ENCODE results near the gene EEPD1.
A peak's percentile ranks its signal among the peaks of the same experiment; 100 is the strongest.
"Not testable (repeated sequence)": the region's sequence is repeated elsewhere in the genome, so short reads cannot be mapped to it uniquely, and the experiment has no call there.

The EEPD1 gene

DNA sequence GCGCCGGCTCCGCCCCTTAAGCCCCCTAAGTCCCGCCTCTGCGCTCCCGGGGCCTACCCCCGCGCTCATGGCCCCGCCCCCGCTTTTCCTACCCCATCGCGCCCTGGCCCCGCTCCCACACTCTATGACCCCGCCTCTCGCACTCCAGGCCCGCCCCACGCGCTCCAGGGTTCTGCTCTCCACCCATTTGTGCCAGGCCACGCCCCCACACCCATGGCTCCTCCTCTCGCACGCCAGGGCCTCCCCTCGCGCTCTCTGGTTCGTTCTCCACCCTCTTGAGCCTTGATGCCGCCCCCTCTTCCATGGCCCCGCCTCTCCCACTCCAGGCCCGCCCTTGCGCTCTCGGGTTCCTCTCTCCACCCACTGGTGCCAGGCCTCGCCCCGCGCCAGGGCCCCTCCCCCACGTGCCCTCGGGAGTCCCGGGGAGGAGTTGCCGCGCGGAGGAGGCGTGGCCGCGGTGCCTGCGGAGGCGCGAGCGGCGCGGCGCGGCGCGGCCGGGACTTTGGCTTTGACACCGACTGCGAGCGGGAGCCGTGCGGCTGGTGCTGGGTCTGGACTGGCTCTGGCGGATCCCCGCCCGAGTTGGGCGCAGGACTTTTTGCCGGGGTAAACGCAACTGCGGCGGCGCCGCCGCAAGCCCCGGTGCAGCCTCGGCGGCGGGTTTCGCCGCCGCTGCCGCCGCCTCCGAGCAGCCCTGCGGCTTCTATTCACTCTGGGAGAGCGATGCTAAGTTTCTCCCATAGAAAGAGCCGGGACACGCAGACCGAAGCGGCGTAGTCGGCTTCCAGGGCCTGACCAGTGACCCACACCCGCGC lies at the start of gene EEPD1:
Gene EEPD1 (plus strand): TSS at position 499 of the 815 bp plus-strand sequence. CDS start 1,071 bp downstream, outside the sequence.
- DNase-seq = peak; percentile 98

DNA sequence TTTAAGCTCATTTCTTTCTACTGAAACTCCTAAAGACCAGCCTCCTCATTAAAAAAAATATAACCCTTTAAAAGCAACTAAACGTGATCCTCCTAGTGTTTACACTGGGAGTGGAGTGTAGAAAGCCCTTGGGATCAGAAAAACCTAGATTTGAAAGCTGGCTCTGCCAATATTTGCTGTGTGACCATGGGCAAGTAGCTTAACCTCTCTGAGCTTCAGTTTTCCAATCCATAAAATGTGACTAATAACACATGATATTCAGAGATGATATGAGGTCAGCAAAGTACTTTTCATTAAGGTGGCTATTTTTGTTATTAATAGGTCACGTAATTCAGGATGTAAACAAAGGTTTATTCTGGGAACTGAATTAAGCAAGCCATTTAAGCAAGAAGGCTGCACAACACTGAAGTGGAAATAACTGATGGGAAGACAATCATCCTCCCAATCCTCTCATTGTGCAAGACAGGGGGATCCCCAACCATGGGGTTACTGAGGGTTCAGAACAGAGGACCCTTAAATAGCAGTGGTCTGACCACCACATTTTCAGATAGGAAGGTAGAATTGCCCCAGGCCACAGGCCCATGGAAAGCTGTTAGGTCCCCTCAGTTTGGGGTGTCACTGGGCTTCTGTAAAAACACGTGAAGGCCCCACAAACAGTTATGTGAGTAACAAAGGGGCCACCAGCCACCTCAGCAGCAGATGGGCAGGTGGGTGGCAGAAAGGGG lies 49.1 kb upstream of the EEPD1 start:
- DNase-seq = no peak

DNA sequence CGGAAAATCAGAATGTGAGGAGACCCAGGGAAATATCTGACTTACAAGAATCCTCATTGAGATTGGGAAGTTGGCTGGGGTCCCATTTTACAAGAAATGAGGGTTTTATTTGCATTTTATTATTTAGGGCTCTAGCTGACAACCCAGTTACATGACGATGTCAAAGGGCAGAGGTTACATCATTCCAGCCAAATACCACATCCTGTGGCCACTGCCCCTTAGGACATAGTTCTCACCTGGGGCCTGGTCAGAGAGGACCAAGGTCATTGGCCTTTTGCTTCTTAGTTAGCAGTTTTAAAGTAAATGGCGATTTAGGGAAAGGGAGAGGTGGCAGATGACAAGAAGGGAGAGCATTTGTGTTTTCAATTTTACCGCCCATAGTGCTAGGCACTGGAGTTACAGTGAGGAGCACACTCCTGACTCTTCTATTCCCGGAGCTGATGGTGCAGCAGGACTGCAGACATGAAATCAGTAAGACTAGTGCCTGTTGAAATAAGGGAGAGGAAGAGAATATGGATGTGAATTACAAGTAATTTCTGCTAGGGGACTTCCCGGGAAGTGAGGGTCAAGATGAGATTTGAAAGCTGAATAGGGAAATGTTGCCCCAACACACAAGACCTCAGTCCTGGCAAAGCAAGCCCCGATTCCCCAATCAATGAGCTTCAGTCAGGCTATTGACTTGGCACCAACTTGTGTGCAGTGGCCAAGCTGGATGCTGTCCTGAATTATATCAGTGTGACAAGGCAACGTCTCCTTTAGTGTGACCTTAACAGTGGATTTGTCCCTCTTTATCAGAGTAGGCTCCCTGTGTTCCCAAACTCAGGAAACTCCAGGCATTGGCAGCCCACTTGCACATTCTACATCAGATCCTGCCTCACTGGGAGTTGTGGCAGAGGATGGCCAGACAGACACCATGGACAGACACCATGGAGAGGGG lies 45.8 kb upstream of the EEPD1 start:
- not testable (repeated sequence) for DNase-seq

DNA sequence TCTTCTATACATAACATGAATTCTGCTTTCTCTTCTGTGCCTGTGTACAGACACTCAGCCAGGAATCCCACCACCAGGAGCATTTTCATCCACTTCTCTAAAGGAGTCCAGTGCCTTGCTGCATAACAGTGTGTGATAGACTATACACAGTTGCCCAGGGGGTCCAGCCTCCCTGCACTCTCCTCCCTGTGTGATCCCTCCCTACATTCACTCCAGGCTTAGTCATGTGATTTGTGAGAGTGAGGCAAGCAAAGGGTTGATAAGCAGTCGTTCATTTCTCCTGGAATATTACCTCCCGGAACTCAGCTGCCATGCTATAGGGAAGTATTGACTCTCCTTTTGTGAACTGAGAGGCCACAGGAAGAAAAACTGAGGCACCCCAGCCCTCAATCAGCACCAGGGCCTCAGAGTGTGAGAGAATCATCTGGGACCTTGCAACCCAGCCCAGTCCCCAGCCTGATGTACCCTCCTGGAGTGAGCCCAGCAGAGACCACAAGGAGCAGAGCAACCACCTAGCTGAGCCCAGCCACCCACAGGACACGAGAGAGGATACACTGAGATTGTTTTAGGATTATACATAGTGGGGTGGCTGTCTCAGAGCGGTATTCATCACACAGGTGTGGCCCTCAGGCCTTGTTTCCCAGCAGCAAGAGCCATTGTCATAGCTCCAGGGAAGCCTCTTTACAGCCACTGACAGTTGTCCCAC lies 45.0 kb upstream of the EEPD1 start:
- DNase-seq = no peak

DNA sequence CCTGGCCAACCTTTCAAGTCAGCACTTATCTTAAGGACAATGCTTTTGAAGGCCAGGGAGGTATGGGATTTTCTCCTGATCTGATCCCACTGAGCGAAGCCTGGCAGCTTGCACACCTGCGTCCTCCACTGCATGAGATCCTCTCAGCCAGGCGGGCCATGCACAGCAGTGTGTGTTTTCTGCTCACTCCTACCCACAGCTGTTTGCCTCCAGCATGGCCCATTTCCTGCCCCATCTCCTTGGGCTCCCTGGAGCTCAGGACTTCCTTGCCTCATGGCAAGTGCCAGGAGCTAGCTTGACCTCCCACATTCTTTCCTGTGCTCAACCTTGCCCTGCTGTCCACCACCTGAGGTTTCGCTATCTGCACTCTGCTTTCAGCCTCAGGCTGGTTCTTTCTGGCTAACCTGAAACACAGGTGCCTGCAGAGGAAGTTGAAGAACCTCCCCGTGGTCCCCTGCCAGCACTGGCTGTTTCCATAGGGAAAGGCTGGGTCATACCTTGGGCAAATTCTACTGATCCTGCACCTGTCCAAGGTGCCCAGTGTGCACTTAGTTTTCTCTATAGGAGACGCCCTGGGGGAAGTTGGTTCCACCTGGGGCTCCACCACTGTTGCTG lies 43.9 kb upstream of the EEPD1 start:
- no peak for DNase-seq

DNA sequence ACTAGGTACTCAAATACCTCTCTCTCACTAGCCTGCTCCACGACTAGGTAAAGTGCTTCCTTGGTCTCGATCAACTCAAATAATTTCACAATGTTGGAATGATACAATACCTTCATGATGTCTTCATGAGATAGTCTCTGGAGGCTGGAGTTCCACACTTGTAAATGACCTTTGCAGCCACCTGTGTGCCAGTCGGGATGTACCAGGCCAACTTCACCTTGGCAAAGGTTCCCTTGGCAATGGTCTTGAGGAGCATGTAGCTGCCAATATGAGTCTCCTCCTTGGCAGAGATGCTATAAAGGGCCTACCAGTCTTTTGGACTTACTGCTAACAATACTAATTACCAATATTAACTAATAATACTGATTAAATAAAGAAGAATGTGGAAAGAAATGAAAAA lies 42.5 kb upstream of the EEPD1 start:
- no peak for DNase-seq

DNA sequence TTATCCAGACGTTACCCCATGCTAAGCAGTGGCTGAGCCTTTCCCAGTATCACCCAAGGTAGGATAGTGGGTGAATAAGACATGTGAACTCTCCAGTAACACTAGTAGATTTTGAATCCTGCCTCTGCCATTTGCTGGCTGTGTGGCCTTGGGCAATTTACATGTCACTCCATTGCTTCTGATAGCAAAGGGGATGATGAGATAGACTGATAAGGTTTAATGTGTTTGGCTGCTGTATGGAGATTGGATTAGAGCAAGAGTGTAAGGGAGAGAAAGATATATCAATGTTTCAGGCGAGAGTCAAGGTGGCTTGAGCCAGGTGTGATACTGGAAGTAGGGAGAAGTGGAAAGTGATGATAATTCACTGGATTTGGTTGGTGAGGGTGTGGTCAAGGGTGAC lies 40.1 kb upstream of the EEPD1 start:
- no peak for DNase-seq

DNA sequence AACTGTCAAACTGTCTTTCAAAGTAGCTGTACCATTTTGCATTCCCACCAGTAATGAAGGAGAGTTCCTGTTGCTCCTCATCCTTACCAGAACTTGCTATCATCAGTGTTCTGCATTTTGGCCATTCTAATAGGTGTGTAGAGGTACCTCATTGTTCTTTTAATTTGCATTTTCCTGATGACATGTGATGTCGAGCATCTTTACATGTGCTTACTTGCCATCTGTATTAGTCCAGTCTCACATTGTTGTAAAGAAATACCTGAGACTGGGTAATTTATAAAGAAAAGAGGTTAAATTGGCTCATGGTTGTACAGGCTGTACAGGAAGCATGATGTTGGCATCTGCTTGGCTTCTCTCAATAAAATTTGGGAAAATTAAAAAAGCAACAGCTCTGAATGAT lies 38.7 kb upstream of the EEPD1 start:
- no peak for DNase-seq

DNA sequence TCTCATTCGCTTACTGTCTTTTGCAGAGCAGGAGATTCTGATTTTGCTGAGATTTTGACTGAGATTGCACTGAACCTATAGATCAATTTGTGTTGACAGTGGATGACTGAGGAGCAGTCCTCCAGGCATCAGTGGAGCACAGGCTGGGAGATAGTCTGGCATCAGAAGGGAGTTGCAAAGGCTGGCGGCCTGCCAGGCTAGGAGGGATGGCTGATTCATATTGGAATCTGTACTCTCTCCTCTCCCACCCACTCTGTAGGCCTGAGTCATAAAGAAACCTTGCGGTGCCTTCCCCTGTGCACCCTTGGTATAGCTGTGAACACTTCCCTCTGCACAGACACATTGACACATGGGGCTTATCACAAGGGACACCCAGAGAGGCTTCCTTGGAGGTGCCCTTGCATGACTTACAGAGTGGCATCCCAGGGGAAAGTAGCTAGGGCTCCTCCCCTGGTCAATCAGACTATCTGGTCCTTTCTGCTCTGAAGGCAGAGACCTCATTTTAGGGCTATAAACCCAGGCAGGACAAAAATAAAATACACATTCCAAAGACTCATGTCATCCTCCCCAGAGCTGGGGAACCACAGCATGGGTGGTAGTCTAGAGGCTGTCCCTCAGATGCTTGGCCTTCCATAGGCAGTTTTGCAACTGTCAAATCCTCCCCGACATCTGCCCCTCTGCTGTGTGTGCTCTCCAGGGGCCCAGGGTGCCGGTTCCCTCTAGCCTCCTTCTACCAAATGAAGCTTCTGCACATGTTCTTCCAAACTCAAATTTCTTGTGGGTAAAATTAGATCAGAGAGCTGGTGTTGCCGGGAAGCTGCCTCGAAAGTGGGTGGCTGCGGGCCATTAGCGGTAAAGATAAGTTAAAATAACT lies 37.4 kb upstream of the EEPD1 start:
- DNase-seq = peak; percentile 93

DNA sequence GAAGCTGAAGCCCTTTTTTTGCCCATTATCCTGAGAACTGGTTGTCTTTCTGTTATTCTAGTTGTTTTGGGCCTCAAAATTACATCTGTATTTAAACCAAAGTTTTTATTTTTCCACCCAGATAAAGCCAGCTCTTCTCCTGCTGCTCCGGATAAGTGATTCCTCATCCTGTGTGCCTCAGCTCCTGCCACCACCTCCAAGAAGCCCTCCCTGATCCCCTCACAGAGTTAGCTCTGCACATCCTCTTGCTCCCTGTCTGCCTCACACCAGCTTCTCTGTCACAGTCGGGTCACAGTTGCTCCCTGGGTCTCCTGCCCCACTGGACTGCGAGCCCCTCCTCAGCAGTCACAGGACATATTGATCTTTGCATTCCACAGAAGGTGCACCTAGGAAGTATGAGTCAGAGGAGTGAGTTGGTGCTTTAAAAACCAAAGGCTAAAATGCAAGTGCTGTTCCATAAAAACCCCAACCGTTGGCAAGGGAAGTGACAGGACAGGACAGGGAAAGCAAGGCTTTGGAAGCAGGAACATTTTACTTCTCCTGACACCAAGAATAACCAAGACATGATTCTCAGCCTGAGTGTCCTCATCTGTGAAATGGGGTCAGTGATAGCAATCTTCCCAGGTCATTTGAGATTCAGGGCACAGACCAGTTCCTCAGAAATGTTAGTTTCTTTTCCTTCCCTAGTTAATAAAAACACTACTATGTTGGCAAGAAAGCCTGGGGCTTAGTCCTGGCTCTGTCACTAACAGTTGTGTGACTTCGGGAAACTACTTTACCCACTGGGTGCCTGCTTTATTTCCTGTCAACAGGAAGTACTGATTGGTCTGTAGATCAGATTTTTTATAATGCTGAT lies 36.5 kb upstream of the EEPD1 start:
- no peak for DNase-seq

DNA sequence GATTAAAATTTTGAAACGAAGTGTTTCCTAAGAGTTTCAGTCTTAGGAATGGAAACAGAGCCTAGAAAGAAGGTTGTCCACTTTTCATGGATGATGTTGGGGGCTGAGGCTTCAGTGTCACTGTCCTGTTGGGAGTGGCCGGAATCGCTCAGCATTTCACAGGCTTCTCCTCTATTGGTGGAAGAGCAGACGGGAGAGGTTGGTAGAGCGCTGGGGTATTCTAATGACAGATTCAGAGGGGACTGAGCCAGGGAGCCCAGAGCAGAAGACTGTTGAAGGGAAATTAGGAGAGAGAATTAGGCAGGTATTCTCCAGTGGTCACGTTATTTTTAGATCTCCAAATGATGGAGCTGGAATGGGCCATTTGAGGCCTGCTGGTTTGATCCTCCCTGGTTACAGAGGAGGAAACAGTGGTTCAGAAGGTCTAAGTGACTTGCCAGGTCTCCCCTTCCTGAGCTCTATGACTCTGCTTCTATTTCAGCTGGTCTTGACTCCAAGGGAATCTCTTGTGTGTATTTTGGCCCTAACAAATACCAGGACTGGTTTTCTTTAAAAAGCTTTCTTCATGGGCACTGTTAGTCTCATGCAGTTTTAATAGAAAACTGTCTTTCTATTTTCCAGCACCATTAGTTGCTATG lies 35.7 kb upstream of the EEPD1 start:
- DNase-seq = no peak

DNA sequence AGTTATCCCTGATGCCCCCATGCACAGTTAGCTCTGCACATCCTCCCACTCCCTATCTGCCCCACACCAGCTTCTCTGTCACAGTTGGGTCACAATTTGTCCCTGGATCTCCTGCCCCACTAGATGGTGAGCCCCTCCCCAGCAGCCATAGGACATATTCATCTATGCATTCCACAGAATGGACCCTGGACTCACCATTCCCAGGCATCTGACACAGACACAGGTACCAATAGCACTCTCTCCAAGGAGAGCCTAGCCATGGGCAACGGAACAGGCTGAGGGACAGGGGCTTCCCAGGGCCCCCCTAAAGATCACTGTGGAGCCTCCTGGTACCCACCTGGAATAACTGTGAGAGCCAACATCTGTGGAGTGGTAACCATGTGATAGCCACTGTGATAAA lies 34.7 kb upstream of the EEPD1 start:
- no peak for DNase-seq

DNA sequence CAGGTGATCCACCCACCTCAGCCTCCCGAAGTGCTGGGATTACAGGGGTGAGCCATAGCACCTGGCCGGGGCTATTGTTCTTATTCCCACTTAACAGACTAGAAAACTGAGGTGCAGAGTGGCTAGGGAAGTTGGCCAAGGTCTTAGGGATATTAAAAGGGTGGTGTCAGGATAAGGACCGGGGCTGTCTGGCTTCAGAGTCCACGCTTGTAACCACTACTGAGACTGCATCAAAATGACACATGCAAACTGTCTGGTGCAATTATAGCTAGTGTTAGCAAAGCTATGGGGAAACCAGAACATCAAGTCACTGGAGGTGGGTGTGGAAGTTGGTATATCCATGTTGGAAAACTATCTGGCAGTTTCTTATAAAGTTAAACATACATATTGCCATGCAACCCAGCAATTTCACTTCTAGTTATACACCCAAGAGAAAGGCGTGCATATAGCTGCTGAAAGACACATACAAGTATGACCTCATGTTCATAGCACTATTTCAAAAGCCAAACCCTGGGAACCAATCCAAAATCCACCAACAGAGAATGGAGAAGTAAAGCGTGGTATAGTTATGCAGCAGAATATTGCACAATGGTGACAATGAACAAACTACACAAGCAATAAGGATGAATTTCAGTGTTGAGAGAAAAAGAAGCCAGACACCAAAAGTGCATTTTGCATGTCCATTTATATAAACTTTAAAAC lies 33.9 kb upstream of the EEPD1 start:
- DNase-seq = peak; percentile 89

DNA sequence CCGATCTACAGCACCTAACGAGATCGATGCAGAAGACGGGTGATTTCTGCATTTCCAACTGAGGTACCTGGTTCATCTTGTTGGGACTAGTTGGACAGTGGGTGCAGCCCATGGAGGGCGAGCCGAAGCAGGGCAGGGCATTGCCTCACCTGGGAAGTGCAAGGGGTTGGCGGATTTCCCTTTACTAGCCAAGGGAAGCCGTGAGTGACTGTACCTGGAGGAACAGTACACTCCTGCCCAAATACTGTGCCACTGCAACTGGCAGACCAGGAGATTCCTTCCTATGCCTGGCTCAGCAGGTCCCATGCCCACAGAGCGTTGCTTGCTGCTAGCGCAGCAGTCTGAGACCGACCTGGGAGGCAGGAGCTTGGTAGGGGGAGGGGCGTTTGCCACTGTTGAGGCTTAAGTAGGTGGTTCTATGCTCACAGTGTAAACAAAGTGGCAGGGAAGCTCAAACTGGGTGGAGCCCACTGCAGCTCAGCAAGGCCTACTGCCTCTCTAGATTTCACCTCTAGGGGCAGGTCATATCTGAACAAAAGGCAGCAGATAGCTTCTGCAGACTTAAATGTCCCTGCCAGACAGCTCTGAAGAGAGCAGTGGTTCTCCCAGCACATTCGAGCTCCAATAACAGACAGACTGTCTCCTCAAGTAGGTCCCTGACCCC lies 32.9 kb upstream of the EEPD1 start:
- DNase-seq = not testable (repeated sequence)

DNA sequence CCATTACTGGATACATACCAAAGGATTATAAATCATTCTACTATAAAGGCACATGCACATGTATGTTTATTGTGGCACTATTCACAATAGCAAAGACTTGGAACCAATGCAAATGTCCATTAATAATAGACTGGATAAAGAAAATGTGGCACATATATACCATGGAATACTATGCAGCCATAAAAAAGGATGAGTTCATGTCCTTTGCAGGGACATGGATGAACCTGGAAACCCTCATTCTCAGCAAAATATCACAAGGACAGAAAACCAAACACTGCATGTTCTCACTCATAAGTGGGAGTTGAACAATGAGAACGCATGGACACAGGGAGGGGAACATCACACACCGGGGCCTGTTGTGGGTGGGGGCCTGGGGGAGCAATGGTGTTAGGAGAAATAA lies 27.4 kb upstream of the EEPD1 start:
- not testable (repeated sequence) for DNase-seq

DNA sequence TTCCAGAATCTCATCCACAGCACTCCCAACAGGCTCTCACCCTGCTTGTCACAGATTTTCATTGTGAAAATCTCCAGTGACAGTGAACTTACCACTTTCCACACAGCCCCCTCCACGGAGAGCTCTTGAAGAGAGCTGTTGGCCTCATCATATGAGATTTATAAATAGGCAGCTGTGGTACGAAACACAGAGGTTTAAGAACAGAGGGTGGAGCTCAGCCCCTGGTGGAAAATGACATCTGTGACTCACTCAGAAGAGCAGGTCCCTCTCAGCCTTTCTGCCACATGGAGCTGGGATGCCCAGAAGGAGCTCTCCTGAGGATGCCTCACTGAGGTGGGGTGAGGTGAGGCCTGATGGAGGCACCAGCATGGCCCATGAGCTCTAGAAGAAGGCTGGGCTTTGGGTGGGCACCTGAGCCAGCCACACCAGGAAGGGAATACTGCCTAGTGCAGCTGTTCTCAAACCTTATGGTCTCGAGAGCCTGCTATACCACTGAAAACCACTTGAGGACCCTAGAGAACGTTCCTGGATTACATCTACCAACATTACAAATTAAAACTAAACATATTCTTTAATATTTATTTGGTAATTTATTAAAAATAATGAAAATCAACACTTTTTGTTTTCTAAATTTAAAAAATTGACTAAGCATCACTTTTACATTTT lies 25.8 kb upstream of the EEPD1 start:
- no peak for DNase-seq

DNA sequence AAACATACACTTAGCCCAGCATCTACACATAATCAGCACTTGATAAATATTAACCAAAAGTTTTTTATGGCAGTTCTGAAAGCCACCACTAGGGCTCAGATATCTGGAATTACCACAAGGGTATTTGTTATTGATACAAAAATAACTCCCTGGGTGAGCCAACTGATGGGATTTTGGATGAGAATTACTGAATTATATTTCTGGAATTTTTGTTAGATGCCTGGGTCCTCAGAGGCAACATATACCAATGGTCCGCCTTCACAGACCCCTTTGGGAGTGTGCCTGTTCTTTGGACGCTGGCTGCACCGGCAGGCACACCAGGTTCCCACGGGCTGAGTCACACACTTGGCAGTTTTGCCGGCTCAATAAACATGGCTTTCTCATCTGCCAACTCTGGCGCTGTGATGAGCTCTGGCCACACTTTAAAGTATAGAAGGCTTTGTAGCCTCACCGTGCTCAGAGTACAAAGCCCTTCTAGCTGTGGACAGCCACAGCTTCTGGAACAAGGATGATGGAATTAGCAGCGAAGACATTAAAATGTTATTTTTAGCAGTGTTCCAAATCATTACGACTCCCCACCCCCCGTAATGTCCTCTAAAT lies 24.5 kb upstream of the EEPD1 start:
- DNase-seq = peak; percentile 22
